Left renal pelvis (tissue), 4 donors: ENCODE measurements around the gene PRAMEF10. TPM values are rescaled to one million over a fixed set of nuclear protein-coding genes. Genes with fewer than 3 reads are reported as not detected.
"Not testable (repeated sequence)": the region's sequence is repeated elsewhere in the genome, so short reads cannot be mapped to it uniquely, and the experiment has no call there.

Source experiments
- DNase-seq, 4 donors: peaks; one replicate each; pipeline ENCODE4 v3.0.0-alpha.2; 2013; ENCODE audit warnings: low read depth in 4 of 4, low spot score in 3 of 4
- polyA plus RNA-seq, 4 donors: library from polyadenylated mRNA; unstranded; fragments of 120-200 nt; gene quantifications; one replicate each; pipeline ENCODE4 v1.2.1, GENCODE V29; 2013; ENCODE audit not compliant: insufficient read length in 4 of 4

PRAMEF10 gene
- polyA plus RNA-seq: not detected

GRCh38 chr1:12898170-12898569 is at the start of gene PRAMEF10:
Gene PRAMEF10 (minus strand): TSS chr1:12898270. CDS start chr1:12895847, 2,423 bp downstream.
- not testable (repeated sequence) for DNase-seq

GRCh38 chr1:12947480-12947879 is 49.4 kb upstream of the PRAMEF10 start, which contains the start of gene PRAMEF6:
Gene PRAMEF6 (minus strand): TSS chr1:12947580. CDS start chr1:12942518, 5,062 bp downstream.
- not testable (repeated sequence) for DNase-seq

GRCh38 chr1:12924368-12924767 is 26.3 kb upstream of the PRAMEF10 start:
- DNase-seq: not testable (repeated sequence)

GRCh38 chr1:12921749-12922148 is 23.7 kb upstream of the PRAMEF10 start:
- DNase-seq: not testable (repeated sequence)

GRCh38 chr1:12916310-12916709 is 18.2 kb upstream of the PRAMEF10 start, which contains the start of gene PRAMEF7:
Gene PRAMEF7 (plus strand): TSS chr1:12916610. CDS start chr1:12917693, 1,083 bp downstream.
- DNase-seq: not testable (repeated sequence)

- not testable (repeated sequence) for DNase-seq
Observed at GRCh38 chr1:12903793-12904572, 5.9 kb upstream of the PRAMEF10 start.

GRCh38 chr1:12899186-12899585 is 1.1 kb upstream of the PRAMEF10 start:
- not testable (repeated sequence) for DNase-seq

GRCh38 chr1:12886101-12886500 is 12.0 kb downstream of the PRAMEF10 start, which contains the start of gene PRAMEF4:
Gene PRAMEF4 (minus strand): TSS chr1:12886201. CDS start chr1:12883394, 2,807 bp downstream.
- not testable (repeated sequence) for DNase-seq

GRCh38 chr1:12878453-12878852 is 19.6 kb downstream of the PRAMEF10 start:
- DNase-seq: not testable (repeated sequence)

GRCh38 chr1:12863131-12863880 is 34.8 kb downstream of the PRAMEF10 start:
- not testable (repeated sequence) for DNase-seq

- DNase-seq: not testable (repeated sequence)
Observed at GRCh38 chr1:12856786-12857185, 41.3 kb downstream of the PRAMEF10 start, which contains the start of gene PRAMEF2. Gene PRAMEF2 (plus strand): TSS chr1:12857086. CDS start chr1:12859010, 1,924 bp downstream.

- no peak for DNase-seq
Observed at GRCh38 chr1:12851779-12852178, 46.3 kb downstream of the PRAMEF10 start.

GRCh38 chr1:12848620-12849019 is 49.5 kb downstream of the PRAMEF10 start, which contains the start of gene HNRNPCL1:
Gene HNRNPCL1 (minus strand): TSS chr1:12848720. CDS start chr1:12848289, 431 bp downstream.
- not testable (repeated sequence) for DNase-seq

Other genes with a start within 250 kb of the PRAMEF10 start
- gene AADACL3, start 182.2 kb downstream of the PRAMEF10 start, polyA plus RNA-seq: not detected
- gene CFAP107, start 152.1 kb downstream of the PRAMEF10 start, polyA plus RNA-seq: 1 to 10 TPM in 3 of 4 donors, under 1 TPM in 1; 0.07 to 1.7 (median 1.1) TPM
- gene PRAMEF12, start 124.5 kb downstream of the PRAMEF10 start, polyA plus RNA-seq: not detected
- gene PRAMEF1, start 106.9 kb downstream of the PRAMEF10 start, polyA plus RNA-seq: not detected
- gene PRAMEF11, start 66.9 kb downstream of the PRAMEF10 start, polyA plus RNA-seq: not detected
- not detected for gene HNRNPCL1, start 49.5 kb downstream of the PRAMEF10 start, polyA plus RNA-seq
- not detected for gene PRAMEF2, start 41.2 kb downstream of the PRAMEF10 start, polyA plus RNA-seq
- not detected for gene PRAMEF4, start 12.1 kb downstream of the PRAMEF10 start, polyA plus RNA-seq
- not detected for gene PRAMEF7, start 18.3 kb upstream of the PRAMEF10 start, polyA plus RNA-seq
- gene PRAMEF6, start 49.3 kb upstream of the PRAMEF10 start, polyA plus RNA-seq: not detected
- not detected for gene PRAMEF27, start 158.3 kb upstream of the PRAMEF10 start, polyA plus RNA-seq
- gene HNRNPCL3, start 162.5 kb upstream of the PRAMEF10 start, polyA plus RNA-seq: not detected
- gene PRAMEF25, start 172.5 kb upstream of the PRAMEF10 start, polyA plus RNA-seq: not detected
- under 1 TPM in 2 of 4 donors, not detected in 2; 0.19 to 0.42 TPM for gene HNRNPCL2, start 218.6 kb upstream of the PRAMEF10 start, polyA plus RNA-seq